ENCODE data around the gene MN1. TPM values are rescaled to one million over a fixed set of nuclear protein-coding genes. Genes with fewer than 3 reads are reported as not detected.
A peak's percentile ranks its signal among the peaks of the same experiment; 100 is the strongest.

The MN1 gene
- total and polyA plus RNA-seq, 2 of the 8 experiments (the other 6 are each of a cell fraction or from before 2014, with no cell fraction given) = 3.1 to 4.9 TPM

- no peak overlapping the region for H3K4ac ChIP-seq (replicated peaks; ENCODE audit: insufficient read length, low read depth, low read length)
- no peak overlapping the region for H3K4me3 ChIP-seq (ENCODE audit: extremely low read depth in 1 of 4, insufficient read depth in 2 of 4, low read depth in 3 of 4, low read length in 4 of 4)
- ChIA-PET POLR2A (ENCODE audit: partially characterized antibody) (interaction anchor here (1.0 to 1.4 kb wide), 2 partner anchors 14 to 107 kb away, joined by 3 to 4 read pairs; no protein-coding TSS in a partner anchor), CTCF (ENCODE audit: partially characterized antibody) (no interaction called here)
- no peak overlapping the region for H4K8ac ChIP-seq (ENCODE audit: extremely low read depth, insufficient read depth, low read length)
- no peak overlapping the region for H2AFZ ChIP-seq (ENCODE audit: low read length)
- H2AK5ac ChIP-seq (ENCODE audit: low read depth, low read length) = no peak overlapping the region
- no peak overlapping the region for H2BK120ac ChIP-seq (replicated peaks; ENCODE audit: low read depth, low read length)
- peak overlapping the region; percentile 65; the same call in 1 of the 2 replicates for H2BK15ac ChIP-seq (ENCODE audit: low read length)
- 0 out of 2 replicates have a peak overlapping the region, but pooled peaks have one; percentile 3 for H3K18ac ChIP-seq (ENCODE audit: extremely low read depth, low read length)
- no peak overlapping the region for H3K23ac ChIP-seq (ENCODE audit: insufficient read length)
- no peak overlapping the region for H3K56ac ChIP-seq (replicated peaks; ENCODE audit: insufficient read length, low read depth, low read length)
- H3K27ac ChIP-seq (ENCODE audit: low read depth, low read length) = no peak overlapping the region
- 0 out of 2 replicates have a peak overlapping the region, but pooled peaks have one; percentile 75 for H2BK20ac ChIP-seq (ENCODE audit: low read length)
- FAIRE-seq = no peak
- H3K79me2 ChIP-seq (ENCODE audit: control insufficient read depth in 1 of 2, insufficient read depth in 2 of 2, low read length in 2 of 2) = no peaks in the 10 kb centered on the region
- peak overlapping the region; percentile 88; the same call in 1 of the 2 replicates for H2BK12ac ChIP-seq (ENCODE audit: low read depth, low read length)
- H3K9me3 ChIP-seq (ENCODE audit: insufficient read depth in 2 of 2, low read depth in 1 of 2, low read length in 1 of 2) = no peaks in the 10 kb centered on the region
- H3K14ac ChIP-seq (ENCODE audit: insufficient read length) = no peak overlapping the region
- no peak overlapping the region for H3K9ac ChIP-seq (replicated peaks in 1 of 4; ENCODE audit: extremely low read depth in 1 of 4, low read depth in 3 of 4, low read length in 3 of 4)
- H3K27me3 ChIP-seq (replicated peaks in 1 of 4; ENCODE audit: control insufficient read depth in 3 of 4, extremely low read depth in 1 of 4, insufficient read depth in 3 of 4, low read length in 3 of 4) = peaks cover 3 to 25% (median 23%) of the 10 kb centered on the region in 4 experiments
- H2BK5ac ChIP-seq (ENCODE audit: low read depth, low read length) = no peak overlapping the region; the same call in 1 of the 2 replicates
- H3K79me1 ChIP-seq (ENCODE audit: low read depth, low read length) = peaks cover 9% of the 10 kb centered on the region; the same call in 1 of the 2 replicates
- no peaks in the 10 kb centered on the region; the same call in 1 of the 2 replicates for H3K23me2 ChIP-seq (ENCODE audit: low read depth, low read length)
- peaks cover 10 to 25% (median 17%) of the 10 kb centered on the region in 4 experiments for H3K4me1 ChIP-seq (replicated peaks in 1 of 4; ENCODE audit: control insufficient read depth in 3 of 4, insufficient read depth in 4 of 4, low read length in 3 of 4)
- peaks cover 0 to 2% of the 10 kb centered on the region in 2 experiments for H4K20me1 ChIP-seq (replicated peaks in 1 of 2; ENCODE audit: control insufficient read depth in 1 of 2, insufficient read depth in 2 of 2, low read length in 2 of 2)
- no peak overlapping the region for H4K5ac ChIP-seq (ENCODE audit: insufficient read length, low read depth, low read length)
- 77% methylated on average over 14 of the region's 14 CpGs; no CpG with 5 or more reads in 1 of the 2 experiments for WGBS, 2 experiments (ENCODE audit: extremely low coverage in 1 of 2, insufficient coverage in 1 of 2, insufficient read length in 1 of 2, insufficient replicate concordance in 2 of 2, low coverage in 1 of 2, low lambda C conversion rate in 2 of 2, missing lambda C conversion rate in 1 of 2)
- H3K4me2 ChIP-seq (ENCODE audit: insufficient read depth in 1 of 2, low read depth in 2 of 2, low read length in 2 of 2) = peak overlapping the region; percentile 16 to 21; a peak in 1 of 4 replicates
- H4K91ac ChIP-seq (replicated peaks; ENCODE audit: insufficient read length, low read length) = no peak overlapping the region
- H3K36me3 ChIP-seq (ENCODE audit: control insufficient read depth in 2 of 4, insufficient read depth in 4 of 4, low read length in 3 of 4) = no peaks in the 10 kb centered on the region
- no peak for DNase-seq (ENCODE audit: low read depth in 1 of 2, low spot score in 2 of 2)
- no peak for TF ChIP-seq USF2 (IDR thresholded peaks at IDR 0.05; ENCODE audit: low read length)
- no peak for TF ChIP-seq RBBP5 (IDR thresholded peaks at IDR 0.05; ENCODE audit: borderline replicate concordance, low read depth, low read length)
- TF ChIP-seq EZH2 (IDR thresholded peaks at IDR 0.05; ENCODE audit: low read depth, low read length, severe bottlenecking) = no peak
- no peak for TF ChIP-seq CHD1 (IDR thresholded peaks at IDR 0.05; ENCODE audit: low read depth, low read length)
- no peak for TF ChIP-seq TAF1 (IDR thresholded peaks at IDR 0.05; ENCODE audit: low read depth, low read length)
- TF ChIP-seq KDM4A (IDR thresholded peaks at IDR 0.05; ENCODE audit: low read depth, low read length, severe bottlenecking) = no peak
- no peak for TF ChIP-seq YY1 (IDR thresholded peaks at IDR 0.05; ENCODE audit: low read depth, low read length)
- no peak for TF ChIP-seq POLR2AphosphoS5 (IDR thresholded peaks at IDR 0.05; ENCODE audit: low read depth, low read length)
- no peak for TF ChIP-seq BRCA1 (IDR thresholded peaks at IDR 0.05; ENCODE audit: low read depth, low read length)
- TF ChIP-seq SRF (IDR thresholded peaks at IDR 0.05; ENCODE audit: low read depth, low read length) = no peak
- TF ChIP-seq POLR2A (IDR thresholded peaks at IDR 0.05; ENCODE audit: control extremely low read depth in 1 of 2, low read depth in 2 of 2, low read length in 2 of 2) = no peak
- TF ChIP-seq RNF2 (IDR thresholded peaks at IDR 0.05; ENCODE audit: borderline replicate concordance, low read depth, low read length, missing control alignments, poor library complexity, severe bottlenecking) = no peak
Measured at GRCh38 chr22:27786291-27786932, 15.1 kb downstream of the MN1 start.
